GM11168 (cell line): Measurements from ENCODE around the gene GDPD5.

ENCODE experiments used
- in situ Hi-C: fragments of 300-500 bp; cut with MboI; formaldehyde crosslinking; loops from one replicate; pipeline ENCODE4 v1.12.0; 2022; ENCODE audit warnings: low sequenced_read_pairs; ENCODE audit not compliant: unreplicated experiment

The GDPD5 gene

GRCh38 chr11:75386942-75387630 is 138.7 kb downstream of the GDPD5 start:
- in situ Hi-C loops: no loop called here
